OCI-LY7 (cell line): ENCODE data around the gene RPL18. TPM values are rescaled to one million over a fixed set of nuclear protein-coding genes. Genes with fewer than 3 reads are reported as not detected.

Source experiments
- BruUV-seq: library from RNA; stranded (reverse); fragments of 400-500 nt; replicated peaks from 2 replicates; lab custom pipeline; 2021; lab: Mats Ljungman, UMichigan
- CTCF ChIA-PET: fragments of 300-600 bp; sonication (Branson Sonifier 250); formaldehyde crosslinking; loops from one replicate; lab custom pipeline; 2022; ENCODE audit warnings: antibody characterized with exemption; ENCODE audit not compliant: unreplicated experiment; lab: Charles Lee
- POLR2A ChIA-PET: fragments of 300-600 bp; sonication (Branson Sonifier 250); formaldehyde crosslinking; loops from one replicate; lab custom pipeline; 2022; ENCODE audit warnings: antibody characterized with exemption; lab: Charles Lee
- DNase-seq: peaks from one replicate; pipeline ENCODE4 v3.0.0-alpha.2; 2015; ENCODE audit warnings: low spot score
- H2AFZ ChIP-seq: fragments of 200-600 bp; sonication (generic), shearing (Covaris generic); 2 replicates; pipeline ENCODE4 v1.6.1; 2014; ENCODE audit warnings: mild to moderate bottlenecking, antibody characterized with exemption, low read length, moderate library complexity
- H3K27ac ChIP-seq: fragments of 200-600 bp; sonication (generic); 2 replicates; pipeline ENCODE4 v1.5.1; 2014; ENCODE audit warnings: mixed run types, low read depth, mild to moderate bottlenecking, moderate library complexity, low read length, inconsistent platforms; ENCODE audit not compliant: poor library complexity, severe bottlenecking
- H3K36me3 ChIP-seq: fragments of 200-600 bp; sonication (generic); 2 replicates; pipeline ENCODE4 v1.6.1; 2014; ENCODE audit warnings: mild to moderate bottlenecking, antibody characterized with exemption, low read length, moderate library complexity, mixed read lengths; ENCODE audit not compliant: insufficient read depth
- H3K4me1 ChIP-seq: fragments of 200-600 bp; sonication (generic); 2 replicates; pipeline ENCODE4 v1.5.1; 2014; ENCODE audit warnings: mild to moderate bottlenecking, low read length; ENCODE audit not compliant: insufficient read depth, poor library complexity, severe bottlenecking
- H3K4me2 ChIP-seq: fragments of 200-600 bp; sonication (generic); 2 replicates; pipeline ENCODE4 v1.6.1; 2014; ENCODE audit warnings: mild to moderate bottlenecking, low read length
- H3K4me3 ChIP-seq: fragments of 200-600 bp; sonication (generic); 2 replicates; pipeline ENCODE4 v1.5.1; 2014; ENCODE audit warnings: mild to moderate bottlenecking, low read depth, low read length; ENCODE audit not compliant: poor library complexity, severe bottlenecking
- H3K79me2 ChIP-seq: fragments of 200-600 bp; sonication (generic); 2 replicates; pipeline ENCODE4 v1.6.1; 2016; ENCODE audit warnings: low read depth, mild to moderate bottlenecking, low read length, moderate library complexity, mixed read lengths; ENCODE audit not compliant: insufficient read depth
- H3K9me2 ChIP-seq: fragments of 200-600 bp; sonication (generic); 2 replicates; pipeline ENCODE4 v1.6.1; 2016; ENCODE audit warnings: mild to moderate bottlenecking, low read length, mixed read lengths; ENCODE audit not compliant: insufficient read depth
- H3K9me3 ChIP-seq: fragments of 200-600 bp; sonication (generic); 2 replicates; pipeline ENCODE4 v1.6.1; 2014; ENCODE audit warnings: mild to moderate bottlenecking, mixed run types, low read length, mixed read lengths
- H4K20me1 ChIP-seq: fragments of 200-600 bp; sonication (generic); 2 replicates; pipeline ENCODE4 v1.6.1; 2014; ENCODE audit warnings: mild to moderate bottlenecking, antibody characterized with exemption, low read length, moderate library complexity, mixed read lengths; ENCODE audit not compliant: insufficient read depth
- EZH2phosphoT487 ChIP-seq: fragments of 200-600 bp; sonication (generic); IDR thresholded peaks from 2 replicates; pipeline ENCODE4 v1.6.1; 2018; ENCODE audit warnings: low read depth, borderline replicate concordance, mild to moderate bottlenecking, mixed run types, antibody characterized with exemption, low read length, moderate library complexity, mixed read lengths
- intact Hi-C: fragments of 100-400 bp; cut with micrococcal nuclease; formaldehyde crosslinking; loops from one replicate; pipeline ENCODE4 v1.10.0; 2022; ENCODE audit not compliant: unreplicated experiment
- total RNA-seq, 2 experiments: library from RNA; depleted of rRNA in 1 of 2; stranded (reverse); fragments of >200 nt in 1 of 2; shearing (Covaris generic) in 1 of 2; gene quantifications; 2 replicates each; pipeline ENCODE4 v1.2.3, GENCODE V29; 2014 to 2022
- TF ChIP-seq, protein P1 (sequence below): fragments of 200-600 bp; sonication (generic); conservative IDR thresholded peaks from 2 replicates; pipeline ENCODE4 v1.5.1; 2014; ENCODE audit warnings: mild to moderate bottlenecking, antibody characterized with exemption, low read length, moderate library complexity, mixed read lengths

The RPL18 gene
- total RNA-seq, 2 experiments from 2014 or later, result 1,333 to 5,064 TPM

DNA sequence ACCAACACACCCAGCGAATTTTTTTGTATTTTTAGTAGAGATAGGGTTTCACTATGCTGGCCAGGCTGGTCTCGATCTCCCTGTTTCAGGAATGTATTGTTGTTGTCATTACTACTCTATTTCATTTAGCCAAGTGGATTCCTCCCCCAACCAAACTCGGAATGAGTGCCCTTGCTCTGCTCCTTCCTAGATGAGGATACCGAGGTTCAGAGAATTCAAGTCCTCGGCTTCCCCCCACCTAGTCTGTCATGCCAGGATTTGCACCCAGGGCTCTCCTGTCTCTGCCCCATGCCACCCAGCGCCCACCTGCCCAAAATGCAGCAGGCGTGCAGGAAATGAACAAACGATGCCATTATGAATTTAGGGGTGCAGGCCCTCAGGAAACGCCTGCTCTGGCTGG lies 16.0 kb downstream of the RPL18 start:
- BruUV-seq, result no TSS peak
- CTCF ChIA-PET, result no interaction called here

DNA sequence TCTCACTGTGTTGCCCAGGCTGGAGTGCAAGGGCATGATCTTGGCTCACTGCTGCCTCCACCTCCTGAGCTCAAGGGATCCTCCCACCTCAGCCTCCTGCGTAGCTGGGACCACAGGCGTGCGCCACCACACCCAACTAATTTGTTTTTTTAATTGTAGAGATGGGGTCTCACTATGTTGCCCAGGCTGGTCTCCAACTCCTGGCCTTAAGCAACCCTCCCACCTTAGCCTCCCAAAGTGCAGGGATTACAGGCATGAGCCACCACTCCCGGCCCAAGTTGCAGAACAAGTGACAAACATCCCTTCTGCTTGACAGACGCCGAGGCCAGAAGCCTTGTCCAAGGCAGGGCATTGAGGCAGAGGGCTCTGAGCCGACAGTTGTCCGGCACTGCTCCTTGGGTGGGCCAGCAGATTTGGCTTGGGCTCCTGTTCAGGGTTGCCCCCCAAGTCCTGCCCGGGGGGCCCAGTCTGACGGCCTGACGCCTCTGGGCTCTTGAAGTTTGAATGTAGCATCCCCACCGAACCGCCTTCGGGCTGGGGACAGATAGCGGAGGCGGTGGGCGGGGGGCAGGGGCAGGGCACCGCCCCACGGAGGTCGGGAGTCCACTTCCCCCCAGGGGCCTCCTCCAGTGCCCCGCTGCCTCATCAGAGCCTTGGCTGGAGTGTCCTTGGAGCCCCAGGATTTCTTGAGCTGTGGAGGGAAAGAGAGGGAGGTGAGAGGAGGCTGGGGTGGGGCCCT lies 18.1 kb downstream of the RPL18 start:
- H3K4me3 ChIP-seq, result no peak overlapping the region
- no peak for DNase-seq
- no peaks in the 10 kb centered on the region for H3K79me2 ChIP-seq
- H3K9me3 ChIP-seq, result no peaks in the 10 kb centered on the region
- no peaks in the 10 kb centered on the region for H4K20me1 ChIP-seq
- no TSS peak for BruUV-seq
- no peaks in the 10 kb centered on the region for H3K4me1 ChIP-seq
- H3K9me2 ChIP-seq, result no peaks in the 10 kb centered on the region
- peaks cover 8% of the 10 kb centered on the region for H3K36me3 ChIP-seq
- ChIA-PET CTCF (no interaction called here), POLR2A (no interaction called here)
- H3K4me2 ChIP-seq, result no peak overlapping the region
- no peak overlapping the region for H2AFZ ChIP-seq
- intact Hi-C loops, result no loop called here
- no peak for TF ChIP-seq EZH2phosphoT487
- TF ChIP-seq, protein P1, sequence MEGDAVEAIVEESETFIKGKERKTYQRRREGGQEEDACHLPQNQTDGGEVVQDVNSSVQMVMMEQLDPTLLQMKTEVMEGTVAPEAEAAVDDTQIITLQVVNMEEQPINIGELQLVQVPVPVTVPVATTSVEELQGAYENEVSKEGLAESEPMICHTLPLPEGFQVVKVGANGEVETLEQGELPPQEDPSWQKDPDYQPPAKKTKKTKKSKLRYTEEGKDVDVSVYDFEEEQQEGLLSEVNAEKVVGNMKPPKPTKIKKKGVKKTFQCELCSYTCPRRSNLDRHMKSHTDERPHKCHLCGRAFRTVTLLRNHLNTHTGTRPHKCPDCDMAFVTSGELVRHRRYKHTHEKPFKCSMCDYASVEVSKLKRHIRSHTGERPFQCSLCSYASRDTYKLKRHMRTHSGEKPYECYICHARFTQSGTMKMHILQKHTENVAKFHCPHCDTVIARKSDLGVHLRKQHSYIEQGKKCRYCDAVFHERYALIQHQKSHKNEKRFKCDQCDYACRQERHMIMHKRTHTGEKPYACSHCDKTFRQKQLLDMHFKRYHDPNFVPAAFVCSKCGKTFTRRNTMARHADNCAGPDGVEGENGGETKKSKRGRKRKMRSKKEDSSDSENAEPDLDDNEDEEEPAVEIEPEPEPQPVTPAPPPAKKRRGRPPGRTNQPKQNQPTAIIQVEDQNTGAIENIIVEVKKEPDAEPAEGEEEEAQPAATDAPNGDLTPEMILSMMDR, result no peak
- H3K27ac ChIP-seq, result no peak overlapping the region

More for the DNA sequence above, 16.0 kb downstream of the RPL18 start:
- Histone ChIP-seq H3K9me2 (no peaks in the 10 kb centered on the region), H3K9me3 (no peaks in the 10 kb centered on the region), H3K27ac (no peak overlapping the region), H3K4me1 (no peaks in the 10 kb centered on the region), H2AFZ (no peak overlapping the region), H3K4me2 (no peak overlapping the region), H3K4me3 (no peak overlapping the region), H3K79me2 (no peaks in the 10 kb centered on the region), H4K20me1 (no peaks in the 10 kb centered on the region), H3K36me3 (peaks cover 25% of the 10 kb centered on the region)
- intact Hi-C loops, result no loop called here
- no peak for DNase-seq
- POLR2A ChIA-PET, result no interaction called here
- TF ChIP-seq EZH2phosphoT487, result no peak
- TF ChIP-seq, protein P1, result no peak

DNA sequence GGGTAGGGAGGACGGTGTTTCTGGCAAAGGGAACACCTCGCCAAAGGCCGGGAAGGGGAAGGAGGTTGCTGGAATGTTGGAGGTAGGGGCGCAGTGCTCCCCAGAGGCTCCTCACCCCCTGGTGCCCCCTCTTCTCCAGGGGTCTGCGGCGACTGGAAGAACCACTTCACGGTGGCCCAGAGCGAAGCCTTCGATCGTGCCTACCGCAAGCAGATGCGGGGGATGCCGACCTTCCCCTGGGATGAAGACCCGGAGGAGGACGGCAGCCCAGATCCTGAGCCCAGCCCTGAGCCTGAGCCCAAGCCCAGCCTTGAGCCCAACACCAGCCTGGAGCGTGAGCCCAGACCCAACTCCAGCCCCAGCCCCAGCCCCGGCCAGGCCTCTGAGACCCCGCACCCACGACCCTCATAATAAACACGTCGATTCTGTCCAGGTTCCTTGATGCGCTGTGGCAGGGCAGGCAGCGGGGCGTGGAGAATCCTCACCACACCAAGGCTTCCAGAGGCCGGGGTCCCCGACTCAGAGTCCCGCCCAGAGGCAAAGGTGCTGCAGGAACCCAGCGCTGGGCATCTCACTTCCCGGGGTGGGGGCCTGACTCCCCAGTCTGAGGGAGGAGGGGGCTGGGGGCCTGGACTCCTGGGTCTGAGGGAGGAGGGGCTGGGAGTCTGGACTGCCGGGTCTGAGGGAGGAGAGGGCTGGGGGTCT lies 19.8 kb downstream of the RPL18 start:
- H3K4me3 ChIP-seq, result no peak overlapping the region
- BruUV-seq, result no TSS peak
- H3K27ac ChIP-seq, result no peak overlapping the region
- H3K4me2 ChIP-seq, result no peak overlapping the region
- peaks cover 8% of the 10 kb centered on the region for H3K36me3 ChIP-seq
- no peaks in the 10 kb centered on the region for H3K9me2 ChIP-seq
- H2AFZ ChIP-seq, result no peak overlapping the region
- H3K4me1 ChIP-seq, result no peaks in the 10 kb centered on the region
- H3K79me2 ChIP-seq, result no peaks in the 10 kb centered on the region
- H3K9me3 ChIP-seq, result no peaks in the 10 kb centered on the region
- TF ChIP-seq EZH2phosphoT487, result no peak
- TF ChIP-seq, protein P1, result no peak
- POLR2A ChIA-PET, result no interaction called here
- no peaks in the 10 kb centered on the region for H4K20me1 ChIP-seq
- intact Hi-C loops, result no loop called here
- DNase-seq, result no peak
- CTCF ChIA-PET, result no interaction called here
